Kasumi-1 (cell line): ENCODE results near the gene OR2T12.
A peak's percentile ranks its signal among the peaks of the same experiment; 100 is the strongest.
"Not testable (repeated sequence)": the region's sequence is repeated elsewhere in the genome, so short reads cannot be mapped to it uniquely, and the experiment has no call there.

ENCODE experiments used
- DNase-seq, 2 experiments: peaks; one replicate each; lab custom pipeline; 2025; lab: John Stamatoyannopoulos, UW

Gene OR2T12, protein sequence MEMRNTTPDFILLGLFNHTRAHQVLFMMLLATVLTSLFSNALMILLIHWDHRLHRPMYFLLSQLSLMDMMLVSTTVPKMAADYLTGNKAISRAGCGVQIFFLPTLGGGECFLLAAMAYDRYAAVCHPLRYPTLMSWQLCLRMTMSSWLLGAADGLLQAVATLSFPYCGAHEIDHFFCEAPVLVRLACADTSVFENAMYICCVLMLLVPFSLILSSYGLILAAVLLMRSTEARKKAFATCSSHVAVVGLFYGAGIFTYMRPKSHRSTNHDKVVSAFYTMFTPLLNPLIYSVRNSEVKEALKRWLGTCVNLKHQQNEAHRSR

GRCh38 chr1:248303324-248303723 lies at the start of gene OR2T12:
OR2T12 (minus strand) TSS chr1:248303424; CDS start chr1:248295578, 7,846 bp downstream.
- DNase-seq = no peak

GRCh38 chr1:248348475-248348874 lies 45.3 kb upstream of the OR2T12 start, which contains the start of gene OR14C36:
OR14C36 (plus strand) TSS chr1:248348775; CDS start chr1:248348775, 0 bp downstream.
- DNase-seq = no peak

- no peak for DNase-seq
These were observed 40.2 kb upstream of the OR2T12 start for GRCh38 chr1:248343451-248343850.

DNA sequence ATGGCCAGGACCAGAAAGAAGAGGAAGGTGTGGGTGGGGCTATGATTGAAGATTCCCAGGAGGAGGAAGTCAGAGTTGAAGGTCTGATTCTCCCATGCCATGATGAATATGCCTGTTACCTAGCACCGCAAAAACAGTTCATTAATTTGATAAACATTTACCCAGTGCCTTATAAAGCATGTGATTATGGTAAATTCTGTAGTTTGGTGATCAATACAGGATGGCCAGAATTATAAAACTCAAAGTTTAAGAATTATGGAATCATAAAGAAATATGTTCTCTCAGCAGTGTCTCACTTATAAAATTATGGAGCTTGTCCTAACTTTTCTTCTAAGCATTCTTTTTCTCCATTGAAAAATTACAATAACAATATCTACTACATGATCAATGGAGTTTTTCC lies 21.2 kb upstream of the OR2T12 start, which contains the start of gene OR2M7:
OR2M7 (minus strand) TSS at position 101 of the 400 bp plus-strand sequence; CDS start at position 101, 0 bp downstream.
- no peak for DNase-seq

GRCh38 chr1:248316796-248317195 lies 13.6 kb upstream of the OR2T12 start:
- DNase-seq = no peak

DNA sequence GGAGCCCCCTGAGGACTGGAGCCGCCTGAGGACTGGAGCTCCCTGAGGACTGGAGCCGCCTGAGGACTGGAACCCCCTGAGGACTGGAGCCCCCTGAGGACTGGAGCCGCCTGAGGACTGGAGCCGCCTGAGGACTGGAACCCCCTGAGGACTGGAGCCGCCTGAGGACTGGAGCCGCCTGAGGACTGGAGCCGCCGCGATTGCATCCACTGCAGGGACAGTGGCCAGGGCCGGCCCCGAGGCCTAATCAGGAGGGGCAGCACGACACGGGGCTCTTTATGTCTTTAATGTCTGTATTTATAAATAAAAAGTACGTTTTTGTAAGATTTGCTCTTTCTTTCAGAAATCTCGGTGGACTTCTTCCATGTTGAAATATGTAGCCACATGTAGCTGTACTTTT lies 3.5 kb upstream of the OR2T12 start:
- DNase-seq = not testable (repeated sequence)

GRCh38 chr1:248306103-248306502 lies 2.9 kb upstream of the OR2T12 start:
- DNase-seq = no peak

DNA sequence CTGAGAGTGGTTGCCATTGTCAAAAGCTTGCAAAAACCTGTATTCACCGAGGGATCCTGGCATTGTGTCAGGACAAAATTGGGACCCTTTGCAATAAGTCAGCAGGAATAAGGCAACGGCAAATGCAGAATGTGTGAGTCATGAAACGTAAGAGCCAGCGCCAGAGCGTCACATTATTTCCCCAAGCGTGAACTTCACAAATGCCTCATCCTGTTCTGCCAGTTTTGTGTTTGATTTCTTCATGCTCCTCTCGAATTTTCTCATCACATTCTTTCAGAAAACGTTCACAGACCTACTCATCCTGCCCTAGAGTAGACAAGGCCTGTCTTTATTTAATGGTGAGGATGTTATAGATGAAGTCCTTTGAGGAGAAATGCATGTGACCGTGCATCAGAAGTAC lies 2.4 kb upstream of the OR2T12 start:
- DNase-seq = not testable (repeated sequence)

DNA sequence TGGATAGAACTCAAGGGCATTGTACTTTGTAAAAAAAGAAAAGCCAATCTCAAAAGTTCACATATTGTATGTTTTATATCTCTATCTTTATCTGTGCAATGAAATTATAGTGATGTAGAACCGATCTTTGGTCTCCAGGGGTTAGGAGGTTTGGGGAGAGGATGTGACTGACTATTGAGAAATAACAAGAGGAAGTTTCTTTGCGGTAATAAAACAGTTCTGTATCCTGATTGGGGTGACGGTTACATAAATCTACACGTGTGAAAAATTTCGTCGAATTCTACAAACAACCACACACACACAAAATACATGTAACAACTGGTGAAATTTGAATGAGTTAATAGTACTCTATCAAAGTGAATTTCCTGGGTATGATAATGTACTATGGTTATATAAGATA lies 14.8 kb downstream of the OR2T12 start:
- peak; percentile 77 to 87 for DNase-seq

GRCh38 chr1:248277876-248278275 lies 25.3 kb downstream of the OR2T12 start, which contains the start of gene OR2T33:
OR2T33 (minus strand) TSS chr1:248277976; CDS start chr1:248273814, 4,162 bp downstream.
- no peak for DNase-seq

DNA sequence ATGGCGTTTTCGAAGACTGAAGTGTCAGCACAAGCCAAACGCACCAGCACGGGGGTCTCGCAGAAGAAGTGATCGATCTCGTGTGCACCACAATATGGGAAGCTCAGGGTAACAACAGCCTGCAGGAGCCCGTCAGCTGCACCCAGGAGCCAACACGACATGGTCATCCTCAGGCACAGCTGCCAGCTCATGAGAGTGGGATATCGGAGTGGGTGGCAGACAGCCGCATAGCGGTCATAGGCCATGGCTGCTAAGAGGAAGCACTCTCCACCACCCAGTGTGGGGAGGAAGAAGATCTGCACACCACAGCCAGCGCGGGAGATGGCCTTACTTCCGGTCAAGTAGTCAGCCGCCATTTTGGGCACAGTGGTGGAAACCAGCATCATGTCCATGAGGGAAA lies 30.0 kb downstream of the OR2T12 start:
- not testable (repeated sequence) for DNase-seq

DNA sequence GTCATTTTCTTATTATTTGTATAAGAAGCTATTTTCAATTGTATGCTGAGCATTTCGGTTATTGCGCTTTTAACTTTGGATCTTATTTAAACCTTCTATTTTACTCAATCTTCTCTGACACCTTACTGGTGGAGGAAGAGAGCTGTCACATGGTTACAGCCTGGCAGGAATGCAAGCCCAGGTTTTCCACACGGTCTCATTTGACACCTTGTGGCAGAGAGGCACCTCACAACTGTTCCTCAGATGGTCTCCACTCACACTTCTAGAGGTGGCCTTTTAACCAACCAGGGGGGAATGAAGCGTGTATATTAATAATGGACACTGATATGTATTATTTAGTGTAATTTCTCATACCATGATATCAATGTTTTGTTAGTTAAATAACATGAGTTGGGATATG lies 35.0 kb downstream of the OR2T12 start:
- DNase-seq = no peak

DNA sequence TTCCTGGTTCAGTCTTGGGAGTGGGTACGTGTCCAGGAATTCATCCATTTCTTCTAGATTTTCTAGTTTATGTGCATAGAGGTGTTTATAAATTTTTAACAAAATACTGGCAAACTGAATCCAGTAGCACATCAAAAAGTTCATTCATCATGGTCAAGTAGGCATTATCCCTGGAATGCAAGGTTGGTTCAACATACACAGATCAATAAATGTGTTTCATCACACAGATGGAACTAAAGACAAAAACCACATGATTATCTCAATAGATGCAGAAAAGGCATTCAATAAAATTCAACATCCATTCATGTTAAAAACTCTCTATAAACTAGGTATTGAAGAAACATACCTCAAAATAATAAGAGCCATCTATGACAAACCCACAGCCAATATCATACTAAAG lies 43.9 kb downstream of the OR2T12 start:
- not testable (repeated sequence) for DNase-seq

GRCh38 chr1:248243204-248243603 lies 60.0 kb downstream of the OR2T12 start:
- DNase-seq = peak; percentile 81 to 83
